HepG2 (cell line): Measurements from ENCODE around the gene SIVA1. TPM values are rescaled to one million over a fixed set of nuclear protein-coding genes. Genes with fewer than 3 reads are reported as not detected.

Source experiments
- ATAC-seq: fragments of 200-7000 bp; cut with Tn5 transposase; 3 replicates; pipeline ENCODE4 v1.9.1; 2020; ENCODE audit warnings: mild to moderate bottlenecking, moderate library complexity
- BruUV-seq: library from RNA; stranded (reverse); fragments of 400-500 nt; replicated peaks from 2 replicates; lab custom pipeline; 2021; lab: Mats Ljungman, UMichigan
- CTCF ChIA-PET: fragments of 300-600 bp; formaldehyde crosslinking; extraction: SDS; loops from one replicate; lab custom pipeline; 2021; ENCODE audit warnings: low total read pairs, inconsistent platforms, low intra/inter-chr PET ratio; lab: Yijun Ruan, JAX
- POLR2A ChIA-PET: fragments of 350-600 bp; sonication (Branson Sonifier 250); formaldehyde crosslinking; loops from one replicate; lab custom pipeline; 2020; ENCODE audit warnings: antibody characterized with exemption, inconsistent platforms; lab: Yijun Ruan, JAX
- DNase-seq: peaks from one replicate; pipeline ENCODE4 v3.0.0-alpha.2; 2015; ENCODE audit warnings: low spot score
- FAIRE-seq: peaks from 3 replicates; lab custom pipeline; 2011; peaks lifted over from hg19 to GRCh38; lab: Jason Lieb, UNC
- H2AFZ ChIP-seq: one replicate; pipeline ENCODE4 v1.6.1; 2011; ENCODE audit warnings: low read length, inconsistent platforms
- H3K27ac ChIP-seq: fragments of 300-600 bp; 3 replicates; pipeline ENCODE4 v1.8.0; 2011; ENCODE audit warnings: mixed run types, mild to moderate bottlenecking, mixed read lengths, low read length, inconsistent platforms; ENCODE audit not compliant: insufficient read depth; ENCODE audit errors: extremely low read length
- H3K27me3 ChIP-seq, 2 experiments: fragments of 200-600 bp in 1 of 2; 2 replicates in 1 of 2; 3 replicates in 1 of 2; pipeline versions ENCODE4 v1.6.0 to v1.8.0; 2011; ENCODE audit warnings: low read length in 2 of 2, mild to moderate bottlenecking in 2 of 2, moderate library complexity in 2 of 2, inconsistent platforms in 1 of 2; ENCODE audit not compliant: insufficient read depth in 2 of 2, control insufficient read depth in 1 of 2
- H3K36me3 ChIP-seq, 2 experiments: fragments of 200-600 bp in 1 of 2; replicated peaks in 1 of 2; 2 replicates in 1 of 2; 3 replicates in 1 of 2; pipeline versions ENCODE4 v1.5.1 to v1.8.0; 2011; ENCODE audit warnings: low read length in 2 of 2, inconsistent platforms in 1 of 2; ENCODE audit not compliant: insufficient read depth in 2 of 2, control insufficient read depth in 1 of 2
- H3K4me1 ChIP-seq: 2 replicates; pipeline ENCODE4 v1.5.1; 2012; ENCODE audit warnings: low read length, inconsistent platforms; ENCODE audit not compliant: insufficient read depth
- H3K4me2 ChIP-seq: 2 replicates; pipeline ENCODE4 v1.6.0; 2011; ENCODE audit warnings: low read depth, low read length, inconsistent platforms
- H3K4me3 ChIP-seq, 3 experiments: fragments of 200-600 bp in 1 of 3; sonication (generic), shearing (Covaris generic) in 1 of 3; replicated peaks in 1 of 3; 2 replicates each; pipeline ENCODE4 v1.5.1; 2011 to 2016; ENCODE audit warnings: low read length in 3 of 3, inconsistent platforms in 2 of 3, low read depth in 2 of 3, mild to moderate bottlenecking in 2 of 3, control low read depth in 1 of 3, mixed read lengths in 1 of 3; ENCODE audit not compliant: insufficient read depth in 1 of 3
- H3K79me2 ChIP-seq: one replicate; pipeline ENCODE4 v1.6.1; 2011; ENCODE audit warnings: low read length, inconsistent platforms; ENCODE audit not compliant: insufficient read depth
- H3K9ac ChIP-seq: 2 replicates; pipeline ENCODE4 v1.6.0; 2011; ENCODE audit warnings: mild to moderate bottlenecking, low read depth, low read length, inconsistent platforms; ENCODE audit not compliant: insufficient read depth
- H3K9me3 ChIP-seq: 2 replicates; pipeline ENCODE4 v1.5.1; 2012; ENCODE audit warnings: mild to moderate bottlenecking, low read length
- H4K20me1 ChIP-seq: 2 replicates; pipeline ENCODE4 v1.6.0; 2011; ENCODE audit warnings: inconsistent platforms, mild to moderate bottlenecking, low read length, moderate library complexity; ENCODE audit not compliant: insufficient read depth
- HDAC6 ChIP-seq: fragments of 200-600 bp; sonication (generic); IDR thresholded peaks from 2 replicates; pipeline ENCODE4 v1.7.0; 2017; ENCODE audit warnings: mild to moderate bottlenecking, antibody characterized with exemption, low read length, low read depth
- MEIS1 ChIP-seq: sonication (generic); formaldehyde crosslinking; IDR thresholded peaks from 2 replicates; pipeline ENCODE4 v1.9.0; 2021; ENCODE audit warnings: mild to moderate bottlenecking, missing genetic modification reagents, moderate library complexity, borderline replicate concordance
- RNF2 ChIP-seq: fragments of 450-650 bp; conservative IDR thresholded peaks from 2 replicates; pipeline ENCODE4 v1.6.1; 2016; ENCODE audit warnings: low read depth
- ZFP37 ChIP-seq: sonication (generic); formaldehyde crosslinking; IDR thresholded peaks from 2 replicates; pipeline ENCODE4 v1.4.0; 2020; ENCODE audit warnings: missing genetic modification reagents, borderline replicate concordance
- ZFX ChIP-seq: sonication (generic); formaldehyde crosslinking; IDR thresholded peaks from 2 replicates; pipeline ENCODE4 v1.4.0; 2020; ENCODE audit warnings: mild to moderate bottlenecking, low read depth, missing genetic modification reagents, moderate library complexity
- ZNF326 ChIP-seq: sonication (generic); formaldehyde crosslinking; IDR thresholded peaks from 2 replicates; pipeline ENCODE4 v1.4.0; 2020; ENCODE audit warnings: missing genetic modification reagents, borderline replicate concordance
- ZNF343 ChIP-seq: sonication (generic); formaldehyde crosslinking; IDR thresholded peaks from 2 replicates; pipeline ENCODE4 v1.4.0; 2020; ENCODE audit warnings: mild to moderate bottlenecking, missing genetic modification reagents
- ZNF501 ChIP-seq: sonication (generic); formaldehyde crosslinking; IDR thresholded peaks from 2 replicates; pipeline ENCODE4 v1.5.1; 2020; ENCODE audit warnings: mild to moderate bottlenecking, moderate library complexity, missing genetic modification reagents
- WGBS: methylation state at CpG from one replicate; pipeline ENCODE4 v1.1.6; 2017; ENCODE audit warnings: low lambda C conversion rate; 5-methylcytosine and 5-hydroxymethylcytosine counted together
- in situ Hi-C: cut with HindIII; loops from 2 replicates; pipeline ENCODE4 v1.10.0; 2017; ENCODE audit warnings: low pct_unique_long_range_greater_than_20kb; ENCODE audit not compliant: extremely low pct_ligation_motif_present
- intact Hi-C: fragments of 100-400 bp; cut with micrococcal nuclease; formaldehyde crosslinking; loops from one replicate; pipeline ENCODE4 v1.10.0; 2022; ENCODE audit not compliant: unreplicated experiment
- polyA plus RNA-seq, 8 experiments: library from polyadenylated mRNA; depleted of rRNA in 3 of 8; stranded (reverse) in 7 of 8; unstranded in 1 of 8; fragments of >200 nt; fragmentation: Illumina TruSeq in 4 of 8; extraction: Trizol in 4 of 8; gene quantifications; 2 replicates each; pipeline versions ENCODE4 v1.2.1 to v1.2.3, GENCODE V29; 2011 to 2016; ENCODE audit warnings: low read depth in 4 of 8, missing spikeins in 1 of 8, mixed read lengths in 1 of 8; ENCODE audit not compliant: insufficient read depth in 1 of 8
- total RNA-seq, 5 experiments: library from RNA; depleted of rRNA; stranded (reverse); fragments of >200 nt; fragmentation: Illumina TruSeq; extraction: Trizol; gene quantifications; 2 replicates each; pipeline ENCODE4 v1.2.3, GENCODE V29; 2016; ENCODE audit warnings: low read depth in 1 of 5
- TF ChIP-seq, protein P1 (sequence below), 2 experiments: sonication (generic) in 1 of 2; formaldehyde crosslinking in 1 of 2; IDR thresholded peaks; 2 replicates each; pipeline versions ENCODE4 v1.4.0 to v1.6.1; 2018 to 2020; ENCODE audit warnings: missing genetic modification reagents in 2 of 2, borderline replicate concordance in 1 of 2, low read depth in 1 of 2, mild to moderate bottlenecking in 1 of 2, missing biosample characterization in 1 of 2
- TF ChIP-seq, protein P2 (sequence below): sonication (generic); formaldehyde crosslinking; IDR thresholded peaks from 2 replicates; pipeline ENCODE4 v1.5.0; 2020; ENCODE audit warnings: mild to moderate bottlenecking, missing genetic modification reagents, borderline replicate concordance
- TF ChIP-seq, protein P3 (sequence below): sonication (generic); formaldehyde crosslinking; IDR thresholded peaks from 2 replicates; pipeline ENCODE4 v1.4.0; 2020; ENCODE audit warnings: missing genetic modification reagents
- TF ChIP-seq, protein P4 (sequence below): sonication (generic); formaldehyde crosslinking; IDR thresholded peaks from 2 replicates; pipeline ENCODE4 v1.4.0; 2020; ENCODE audit warnings: missing genetic modification reagents, low read depth, mild to moderate bottlenecking, borderline replicate concordance

Gene SIVA1
- total and polyA plus RNA-seq, 2 of the 13 experiments (the other 11 are each of a cell fraction or from before 2014, with no cell fraction given): 123 to 186 TPM

DNA sequence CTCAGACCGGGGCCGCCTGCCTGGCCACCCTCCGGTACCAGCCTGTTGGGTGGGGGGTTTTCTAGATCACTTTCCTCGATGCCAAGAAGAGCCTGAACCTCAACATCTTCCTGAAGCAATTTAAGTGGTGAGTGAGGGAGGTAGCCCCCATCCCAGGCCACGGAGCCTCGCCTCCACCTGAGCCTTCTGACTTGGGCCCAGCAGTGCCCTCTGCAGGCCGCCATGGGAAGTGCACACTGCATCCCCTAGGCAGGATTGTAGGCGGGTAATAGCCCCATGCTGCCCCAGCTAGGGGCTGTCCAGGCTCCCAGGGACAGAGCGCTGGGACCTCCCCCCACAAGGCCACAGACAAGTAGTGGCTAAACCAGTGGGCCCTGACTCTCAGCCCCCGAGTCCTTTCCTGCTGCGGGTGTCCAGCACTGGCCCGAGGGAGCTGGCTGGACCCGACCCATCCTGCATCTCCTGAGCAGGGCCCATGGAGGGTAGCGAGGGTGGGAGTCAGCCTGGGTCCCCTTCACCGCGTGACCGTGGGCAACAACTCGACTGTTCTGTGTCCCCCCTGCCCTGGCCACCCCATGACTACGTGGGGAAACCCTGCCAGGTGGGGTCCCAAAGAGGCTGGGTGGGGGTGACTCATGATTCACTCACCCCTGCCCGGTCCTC lies 44.2 kb upstream of the SIVA1 start:
- Histone ChIP-seq H4K20me1 (no peaks in the 10 kb centered on the region), H3K9me3 (no peaks in the 10 kb centered on the region), H3K4me2 (no peak overlapping the region), H3K27me3 (no peaks in the 10 kb centered on the region), H3K79me2 (no peaks in the 10 kb centered on the region), H3K36me3 (peaks cover 15 to 34% of the 10 kb centered on the region in 2 experiments; a peak in 3 of 5 replicates), H3K4me1 (no peaks in the 10 kb centered on the region), H3K27ac (no peak overlapping the region), H3K4me3 (no peak overlapping the region), H3K9ac (no peak overlapping the region), H2AFZ (no peak overlapping the region)
- in situ Hi-C loops (loop anchor here (5.0 kb wide), 1 partner anchor 56 kb away; no protein-coding TSS in a partner anchor), intact Hi-C loops (loop anchor here (1.0 kb wide), 2 partner anchors 23 to 58 kb away; no protein-coding TSS in a partner anchor)
- CTCF ChIA-PET: interaction anchor here (0.7 to 2.1 kb wide), 7 partner anchors 23 to 68 kb away, joined by 3 to 31 read pairs (median 3); no protein-coding TSS in a partner anchor
- BruUV-seq: no TSS peak
- DNase-seq (peak; percentile 35), FAIRE-seq (peak; percentile 60), ATAC-seq (peak; percentile 75)
- 40% methylated on average over 2 of the region's 20 CpGs for WGBS
- POLR2A ChIA-PET: interaction anchor here (0.6 to 0.9 kb wide), 2 partner anchors 24 to 43 kb away, joined by 3 to 4 read pairs; no protein-coding TSS in a partner anchor
- TF ChIP-seq ZNF326 (CRISPR knock-in tag): no peak
- no peak for TF ChIP-seq RNF2
- TF ChIP-seq HDAC6: no peak
- TF ChIP-seq ZFP37 (CRISPR knock-in tag): no peak
- TF ChIP-seq MEIS1: 0 out of 2 replicates have a peak, but pooled peaks have one; percentile 41
- TF ChIP-seq ZFX (CRISPR knock-in tag): peak; percentile 38; the same call in 1 of the 2 replicates
- TF ChIP-seq, protein P1, sequence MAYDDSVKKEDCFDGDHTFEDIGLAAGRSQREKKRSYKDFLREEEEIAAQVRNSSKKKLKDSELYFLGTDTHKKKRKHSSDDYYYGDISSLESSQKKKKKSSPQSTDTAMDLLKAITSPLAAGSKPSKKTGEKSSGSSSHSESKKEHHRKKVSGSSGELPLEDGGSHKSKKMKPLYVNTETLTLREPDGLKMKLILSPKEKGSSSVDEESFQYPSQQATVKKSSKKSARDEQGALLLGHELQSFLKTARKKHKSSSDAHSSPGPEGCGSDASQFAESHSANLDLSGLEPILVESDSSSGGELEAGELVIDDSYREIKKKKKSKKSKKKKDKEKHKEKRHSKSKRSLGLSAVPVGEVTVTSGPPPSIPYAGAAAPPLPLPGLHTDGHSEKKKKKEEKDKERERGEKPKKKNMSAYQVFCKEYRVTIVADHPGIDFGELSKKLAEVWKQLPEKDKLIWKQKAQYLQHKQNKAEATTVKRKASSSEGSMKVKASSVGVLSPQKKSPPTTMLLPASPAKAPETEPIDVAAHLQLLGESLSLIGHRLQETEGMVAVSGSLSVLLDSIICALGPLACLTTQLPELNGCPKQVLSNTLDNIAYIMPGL (CRISPR knock-in tag; IDR thresholded peaks at IDR 0.05; ENCODE audit: borderline replicate concordance in 1 of 2, low read depth in 1 of 2): 0 out of 4 replicates have a peak, but pooled peaks of 1 of the 2 experiments have one; percentile 32
- TF ChIP-seq, protein P2, sequence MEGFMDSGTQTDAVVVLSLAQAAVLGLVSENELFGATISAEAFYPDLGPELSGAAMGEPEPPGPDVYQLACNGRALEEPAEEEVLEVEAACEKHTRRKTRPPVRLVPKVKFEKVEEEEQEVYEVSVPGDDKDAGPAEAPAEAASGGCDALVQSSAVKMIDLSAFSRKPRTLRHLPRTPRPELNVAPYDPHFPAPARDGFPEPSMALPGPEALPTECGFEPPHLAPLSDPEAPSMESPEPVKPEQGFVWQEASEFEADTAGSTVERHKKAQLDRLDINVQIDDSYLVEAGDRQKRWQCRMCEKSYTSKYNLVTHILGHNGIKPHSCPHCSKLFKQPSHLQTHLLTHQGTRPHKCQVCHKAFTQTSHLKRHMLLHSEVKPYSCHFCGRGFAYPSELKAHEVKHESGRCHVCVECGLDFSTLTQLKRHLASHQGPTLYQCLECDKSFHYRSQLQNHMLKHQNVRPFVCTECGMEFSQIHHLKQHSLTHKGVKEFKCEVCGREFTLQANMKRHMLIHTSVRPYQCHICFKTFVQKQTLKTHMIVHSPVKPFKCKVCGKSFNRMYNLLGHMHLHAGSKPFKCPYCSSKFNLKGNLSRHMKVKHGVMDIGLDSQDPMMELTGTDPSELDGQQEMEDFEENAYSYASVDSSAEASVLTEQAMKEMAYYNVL (CRISPR knock-in tag): no peak
- TF ChIP-seq ZNF501 (CRISPR knock-in tag): 0 out of 2 replicates have a peak, but pooled peaks have one; percentile 17
- 0 out of 2 replicates have a peak, but pooled peaks have one; percentile 40 for TF ChIP-seq ZNF343
- TF ChIP-seq, protein P3, sequence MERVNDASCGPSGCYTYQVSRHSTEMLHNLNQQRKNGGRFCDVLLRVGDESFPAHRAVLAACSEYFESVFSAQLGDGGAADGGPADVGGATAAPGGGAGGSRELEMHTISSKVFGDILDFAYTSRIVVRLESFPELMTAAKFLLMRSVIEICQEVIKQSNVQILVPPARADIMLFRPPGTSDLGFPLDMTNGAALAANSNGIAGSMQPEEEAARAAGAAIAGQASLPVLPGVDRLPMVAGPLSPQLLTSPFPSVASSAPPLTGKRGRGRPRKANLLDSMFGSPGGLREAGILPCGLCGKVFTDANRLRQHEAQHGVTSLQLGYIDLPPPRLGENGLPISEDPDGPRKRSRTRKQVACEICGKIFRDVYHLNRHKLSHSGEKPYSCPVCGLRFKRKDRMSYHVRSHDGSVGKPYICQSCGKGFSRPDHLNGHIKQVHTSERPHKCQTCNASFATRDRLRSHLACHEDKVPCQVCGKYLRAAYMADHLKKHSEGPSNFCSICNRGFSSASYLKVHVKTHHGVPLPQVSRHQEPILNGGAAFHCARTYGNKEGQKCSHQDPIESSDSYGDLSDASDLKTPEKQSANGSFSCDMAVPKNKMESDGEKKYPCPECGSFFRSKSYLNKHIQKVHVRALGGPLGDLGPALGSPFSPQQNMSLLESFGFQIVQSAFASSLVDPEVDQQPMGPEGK: peak; percentile 43; the same call in 1 of the 2 replicates
- TF ChIP-seq, protein P4, sequence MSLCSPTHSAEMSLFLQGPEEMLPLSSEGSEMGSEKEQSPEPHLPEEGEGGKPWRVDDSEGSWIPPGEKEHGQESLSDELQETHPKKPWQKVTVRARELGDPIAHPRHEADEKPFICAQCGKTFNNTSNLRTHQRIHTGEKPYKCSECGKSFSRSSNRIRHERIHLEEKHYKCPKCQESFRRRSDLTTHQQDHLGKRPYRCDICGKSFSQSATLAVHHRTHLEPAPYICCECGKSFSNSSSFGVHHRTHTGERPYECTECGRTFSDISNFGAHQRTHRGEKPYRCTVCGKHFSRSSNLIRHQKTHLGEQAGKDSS (CRISPR knock-in tag): 0 out of 2 replicates have a peak, but pooled peaks have one; percentile 35
